Small intestine (tissue), 7 donors: ENCODE results near the gene FANCG. TPM values are rescaled to one million over a fixed set of nuclear protein-coding genes. Genes with fewer than 3 reads are reported as not detected.

ENCODE experiments used
- DNase-seq, 2 donors: peaks; one replicate each; pipeline versions ENCODE4 v3.0.0 to v3.0.0-alpha.2; 2013
- FAIRE-seq: peaks from 2 replicates; lab custom pipeline; 2012; peaks lifted over from hg19 to GRCh38; lab: Jason Lieb, UNC
- H3K27ac ChIP-seq, 3 donors: one replicate each; pipeline ENCODE4 v1.5.1; 2013; ENCODE audit warnings: low read length in 2 of 3, mild to moderate bottlenecking in 2 of 3, control low read depth in 1 of 3, inconsistent platforms in 1 of 3, low read depth in 1 of 3, moderate library complexity in 1 of 3
- H3K27me3 ChIP-seq, 3 donors: one replicate each; pipeline ENCODE4 v1.6.1; 2013; ENCODE audit warnings: low read length in 3 of 3, inconsistent platforms in 1 of 3; ENCODE audit not compliant: control insufficient read depth in 3 of 3, insufficient read depth in 3 of 3
- H3K36me3 ChIP-seq, 3 donors: one replicate each; pipeline ENCODE4 v1.6.1; 2013; ENCODE audit warnings: low read length in 3 of 3, inconsistent platforms in 1 of 3, low read depth in 1 of 3, mild to moderate bottlenecking in 1 of 3, moderate library complexity in 1 of 3; ENCODE audit not compliant: control insufficient read depth in 3 of 3, insufficient read depth in 2 of 3
- H3K4me1 ChIP-seq, 3 donors: one replicate each; pipeline ENCODE4 v1.6.1; 2013; ENCODE audit warnings: low read length in 2 of 3, inconsistent platforms in 1 of 3, low read depth in 1 of 3, mild to moderate bottlenecking in 1 of 3, moderate library complexity in 1 of 3; ENCODE audit not compliant: control insufficient read depth in 3 of 3, insufficient read depth in 2 of 3
- H3K4me3 ChIP-seq, 3 donors: one replicate each; pipeline ENCODE4 v1.5.1; 2013; ENCODE audit warnings: low read length in 3 of 3, control low read depth in 1 of 3, inconsistent platforms in 1 of 3, low read depth in 1 of 3, mild to moderate bottlenecking in 1 of 3, moderate library complexity in 1 of 3
- H3K9me3 ChIP-seq, 2 donors: one replicate each; pipeline ENCODE4 v1.6.1; 2013; ENCODE audit warnings: low read depth in 1 of 2, low read length in 1 of 2; ENCODE audit not compliant: control insufficient read depth in 2 of 2, insufficient read depth in 1 of 2
- WGBS, 3 donors: extraction: QIAGEN DNeasy Blood & Tissue Kit; methylation state at CpG; one replicate each; pipeline ENCODE4 v1.1.7; 2013; 5-methylcytosine and 5-hydroxymethylcytosine counted together
- polyA plus RNA-seq, 4 donors: library from polyadenylated mRNA; stranded (reverse) in 3 of 4; unstranded in 1 of 4; fragments of 200-250 nt in 3 of 4; fragments of 120-200 nt in 1 of 4; gene quantifications; one replicate each; pipeline versions ENCODE4 v1.2.1 to v1.2.3, GENCODE V29; 2013
- donor health status: healthy with polysubstance abuse.
- donor health status: control.
- donor health status: control.
- donor health status: Bipolar disorder and iron deficiency.
- donor health status: healthy.

The FANCG gene
- polyA plus RNA-seq, 4 donors, result 10.0 to 22.9 (median 16.7) TPM

DNA sequence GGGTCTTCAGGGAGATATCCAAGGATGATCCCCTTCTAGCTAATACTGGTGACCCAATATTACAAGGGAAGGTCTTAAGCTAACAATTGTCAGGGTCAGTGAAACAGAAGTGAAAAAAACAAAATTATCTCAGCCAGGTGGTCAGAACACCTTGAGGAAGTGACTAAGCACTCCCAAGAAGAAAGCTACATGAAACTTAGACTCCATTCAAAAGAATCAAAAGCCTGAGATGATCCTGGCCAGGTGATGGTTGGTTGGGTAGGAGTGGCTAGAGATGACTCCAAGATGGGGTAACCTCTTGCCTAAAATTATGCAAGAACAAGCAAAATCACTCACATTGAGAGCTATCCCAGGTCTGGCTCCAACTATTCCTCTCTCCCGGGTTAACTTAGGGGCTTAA, 12.7 kb downstream of the FANCG start:
- H3K4me3 ChIP-seq, result no peak overlapping the region
- peaks cover 28 to 53% (median 41%) of the 10 kb centered on the region in 3 donors for H3K36me3 ChIP-seq
- FAIRE-seq, result no peak
- WGBS, 3 donors, result 85 to 95% (median 89%) methylated on average over 1 of the region's 1 CpG
- no peak for DNase-seq
- H3K27me3 ChIP-seq, result no peaks in the 10 kb centered on the region
- no peaks in the 10 kb centered on the region for H3K9me3 ChIP-seq
- H3K4me1 ChIP-seq, result peaks cover 7% of the 10 kb centered on the region in 3 donors
- H3K27ac ChIP-seq, result no peak overlapping the region

DNA sequence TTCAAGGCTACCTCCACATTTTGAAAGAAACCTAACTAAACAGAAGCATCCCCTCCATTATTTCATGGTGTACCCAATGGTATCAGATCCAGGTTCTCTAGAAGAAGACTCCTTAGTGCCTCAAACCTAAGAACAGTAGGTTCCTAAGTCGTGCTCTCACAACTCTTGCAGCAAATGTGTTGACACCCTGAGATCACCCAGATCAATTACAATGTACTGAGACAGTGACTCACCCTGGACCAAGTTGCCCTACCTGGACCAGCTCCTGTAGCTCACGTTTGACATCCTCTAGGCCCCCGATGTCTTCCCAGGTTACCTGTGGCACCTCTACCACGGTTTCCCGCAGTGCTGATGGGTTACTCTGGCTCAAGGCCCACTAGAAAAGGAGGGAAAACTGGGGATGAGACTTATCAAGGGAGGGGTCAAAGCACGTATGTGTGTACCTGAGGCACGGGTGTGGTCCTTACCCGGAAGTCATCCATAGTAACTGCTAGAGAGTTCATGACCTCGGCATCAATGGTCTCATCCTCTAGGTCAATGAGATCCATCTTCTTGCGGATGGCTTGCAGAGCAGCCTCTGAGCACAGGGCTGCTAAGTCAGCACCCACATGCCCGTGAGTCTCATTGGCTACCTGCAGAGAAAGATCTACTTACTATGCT, 19.1 kb downstream of the FANCG start:
- H3K27me3 ChIP-seq, result no peaks in the 10 kb centered on the region
- H3K36me3 ChIP-seq, result peaks cover 40 to 80% (median 78%) of the 10 kb centered on the region in 3 donors
- FAIRE-seq (no peak), DNase-seq (no peak)
- H3K4me1 ChIP-seq, result no peaks in the 10 kb centered on the region
- no peak overlapping the region for H3K27ac ChIP-seq
- H3K4me3 ChIP-seq, result no peak overlapping the region
- no peaks in the 10 kb centered on the region for H3K9me3 ChIP-seq
- WGBS, 3 donors, result 85 to 93% (median 92%) methylated on average over 11 of the region's 11 CpGs

DNA sequence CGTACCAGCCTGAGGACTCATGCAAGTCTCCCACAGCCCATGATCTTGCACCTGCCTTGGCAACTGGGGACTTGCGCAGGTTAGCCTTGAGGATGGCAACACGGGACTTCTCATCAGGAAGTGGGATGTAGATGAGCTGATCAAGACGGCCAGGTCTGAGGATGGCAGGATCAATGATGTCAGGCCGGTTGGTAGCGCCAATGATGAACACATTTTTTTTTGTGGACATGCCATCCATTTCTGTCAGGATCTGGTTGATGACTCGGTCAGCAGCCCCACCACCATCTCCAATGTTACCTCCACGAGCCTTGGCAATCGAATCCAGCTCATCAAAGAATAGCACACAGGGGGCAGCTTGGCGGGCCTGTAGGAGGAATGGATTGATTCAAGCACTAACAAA, 20.3 kb downstream of the FANCG start:
- DNase-seq, result no peak
- Histone ChIP-seq H3K4me1 (no peaks in the 10 kb centered on the region), H3K9me3 (no peaks in the 10 kb centered on the region), H3K4me3 (no peak overlapping the region), H3K36me3 (peaks cover 34 to 72% (median 71%) of the 10 kb centered on the region in 3 donors), H3K27me3 (no peaks in the 10 kb centered on the region), H3K27ac (no peak overlapping the region)
- no peak for FAIRE-seq
- 92 to 95% (median 94%) methylated on average over 10 of the region's 10 CpGs for WGBS, 3 donors

DNA sequence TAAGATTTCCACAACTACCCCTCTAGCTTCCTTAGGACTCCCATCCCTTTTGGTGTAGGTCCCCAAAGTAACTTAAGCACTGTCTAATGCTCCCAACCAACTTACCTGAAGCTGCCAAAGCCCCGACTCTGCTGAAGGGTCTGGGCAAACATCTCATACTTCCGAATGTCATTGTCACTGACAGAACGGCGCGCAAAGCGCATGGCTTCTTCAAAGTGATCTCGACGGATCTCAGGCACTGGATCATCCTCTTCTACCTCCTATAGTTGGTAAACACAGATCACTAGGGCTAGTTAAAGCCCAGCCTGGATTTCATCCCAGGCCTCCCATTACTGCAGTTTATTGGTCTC, 22.5 kb downstream of the FANCG start:
- H3K4me3 ChIP-seq, result no peak overlapping the region
- no peak overlapping the region for H3K27ac ChIP-seq
- no peaks in the 10 kb centered on the region for H3K9me3 ChIP-seq
- no peaks in the 10 kb centered on the region for H3K4me1 ChIP-seq
- 96 to 99% (median 97%) methylated on average over 8 of the region's 8 CpGs for WGBS, 3 donors
- FAIRE-seq, result no peak
- H3K27me3 ChIP-seq, result no peaks in the 10 kb centered on the region
- peaks cover 20 to 61% (median 57%) of the 10 kb centered on the region in 3 donors for H3K36me3 ChIP-seq
- DNase-seq, result no peak

DNA sequence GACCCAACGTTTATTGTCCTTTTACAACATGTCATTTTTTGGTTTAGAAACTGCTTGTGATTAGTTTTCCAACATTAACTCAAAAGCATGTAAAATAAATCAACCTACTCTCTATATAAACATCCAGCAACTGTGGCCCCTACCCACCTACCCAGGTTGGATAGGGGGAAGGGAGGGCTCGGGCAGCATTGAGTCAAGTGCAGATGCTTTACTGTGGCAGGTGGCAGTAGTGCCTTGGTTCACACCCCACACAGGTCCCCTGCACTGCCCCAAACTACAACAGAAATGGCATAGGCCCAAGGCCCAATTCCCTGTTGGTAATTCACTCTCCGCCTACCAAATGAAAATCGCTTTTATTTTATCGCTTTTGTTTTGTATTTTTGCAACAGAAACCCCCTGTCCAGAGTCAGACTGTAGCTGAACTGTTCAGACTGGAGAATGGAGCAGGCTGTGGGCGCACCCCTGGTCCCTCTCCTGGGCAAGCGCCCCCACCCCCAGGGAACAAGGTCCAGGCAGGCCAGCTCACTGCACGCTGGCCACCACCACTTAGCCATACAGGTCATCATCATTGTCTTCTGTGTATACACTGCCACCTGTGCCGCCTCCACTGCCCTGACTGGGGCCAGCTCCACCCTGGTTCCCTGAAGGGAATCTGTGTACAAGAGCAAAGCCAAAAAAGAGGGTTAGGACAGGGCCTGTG, 23.0 kb downstream of the FANCG start:
- Histone ChIP-seq H3K36me3 (peaks cover 15 to 56% (median 56%) of the 10 kb centered on the region in 3 donors), H3K27me3 (no peaks in the 10 kb centered on the region), H3K27ac (no peak overlapping the region), H3K9me3 (no peaks in the 10 kb centered on the region), H3K4me1 (no peaks in the 10 kb centered on the region), H3K4me3 (no peak overlapping the region)
- DNase-seq (no peak), FAIRE-seq (no peak)
- WGBS, 3 donors, result 89 to 96% (median 94%) methylated on average over 9 of the region's 9 CpGs

DNA sequence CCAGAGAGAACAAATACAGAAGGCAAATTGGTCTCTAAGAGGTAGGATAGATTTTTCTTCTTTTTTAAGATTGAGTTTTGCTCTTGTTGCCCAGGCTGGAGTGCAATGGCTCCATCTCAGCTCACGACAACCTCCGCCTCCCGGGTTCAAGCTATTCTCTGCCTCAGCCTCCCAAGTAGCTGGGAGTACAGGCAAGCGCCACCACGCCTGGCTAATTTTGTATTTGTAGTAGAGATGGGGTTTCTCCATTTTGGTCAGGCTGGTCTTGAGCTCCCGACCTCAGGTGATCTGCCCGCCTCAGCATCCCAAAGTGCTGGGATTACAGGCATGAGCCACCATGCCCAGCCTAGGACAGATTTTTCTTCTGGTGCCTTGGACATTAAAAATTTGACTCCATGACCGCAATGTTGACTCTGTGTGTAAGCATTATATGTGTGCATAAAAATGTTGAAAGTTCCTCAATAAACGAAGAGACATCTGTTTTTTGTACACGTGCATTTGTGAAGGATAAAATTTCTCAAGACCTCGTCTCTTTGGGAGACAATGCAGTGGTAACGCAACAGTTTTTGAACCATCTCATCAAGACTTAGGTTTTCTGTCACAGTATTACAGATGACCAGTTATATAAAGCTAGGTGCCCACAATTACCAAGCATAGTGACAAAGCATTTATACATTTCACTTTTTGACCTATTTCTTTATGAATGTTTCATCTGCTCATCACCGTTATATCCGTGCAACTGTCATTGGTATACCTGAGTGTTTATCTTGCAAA, 24.7 kb downstream of the FANCG start:
- H3K4me3 ChIP-seq, result no peak overlapping the region
- H3K9me3 ChIP-seq, result no peaks in the 10 kb centered on the region
- no peaks in the 10 kb centered on the region for H3K27me3 ChIP-seq
- peaks cover 9 to 41% (median 39%) of the 10 kb centered on the region in 3 donors for H3K36me3 ChIP-seq
- no peaks in the 10 kb centered on the region for H3K4me1 ChIP-seq
- WGBS, 3 donors, result 95 to 96% (median 96%) methylated on average over 14 of the region's 14 CpGs
- no peak for FAIRE-seq
- H3K27ac ChIP-seq, result no peak overlapping the region
- DNase-seq, result no peak

DNA sequence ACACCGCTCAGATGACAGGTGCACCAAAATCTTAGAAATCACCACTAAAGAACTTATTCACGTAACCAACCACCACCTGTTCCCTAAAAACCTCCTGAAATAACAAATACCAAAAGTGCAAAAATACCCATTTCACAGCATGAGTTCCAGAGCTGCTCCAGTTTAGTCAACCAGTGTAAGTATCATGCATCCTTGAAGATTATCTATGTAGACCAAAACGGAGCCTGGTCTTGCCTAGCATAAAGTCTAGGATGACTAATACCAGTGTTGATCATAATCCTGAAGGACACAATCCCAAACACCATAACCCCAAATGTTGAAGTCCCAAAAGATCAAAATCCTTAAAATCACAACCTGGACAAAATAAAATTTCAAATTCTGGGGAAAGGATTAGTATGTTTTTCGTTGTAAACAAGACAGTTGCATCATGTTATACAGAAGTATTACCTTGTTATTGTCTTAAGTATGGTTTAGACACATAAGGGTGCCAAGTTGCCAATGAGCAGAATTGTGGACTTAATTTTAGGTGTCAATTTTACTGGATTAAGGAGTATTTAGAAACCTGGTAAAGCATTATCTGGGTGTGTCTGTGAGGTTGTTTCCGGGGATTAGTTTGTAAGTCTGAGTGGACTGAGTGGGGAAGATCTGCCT, 25.4 kb downstream of the FANCG start:
- WGBS, 3 donors, result 56 to 87% (median 72%) methylated on average over 5 of the region's 5 CpGs
- Histone ChIP-seq H3K9me3 (no peaks in the 10 kb centered on the region), H3K27me3 (no peaks in the 10 kb centered on the region), H3K27ac (no peak overlapping the region), H3K4me3 (no peak overlapping the region), H3K36me3 (peaks cover 5 to 39% (median 33%) of the 10 kb centered on the region in 3 donors), H3K4me1 (no peaks in the 10 kb centered on the region)
- DNase-seq (no peak), FAIRE-seq (no peak)
